ENCODE data around the gene XIRP2. TPM values are rescaled to one million over a fixed set of nuclear protein-coding genes. Genes with fewer than 3 reads are reported as not detected.

XIRP2 gene
- total RNA-seq, 1 donor from 2014 or later: not detected

DNA sequence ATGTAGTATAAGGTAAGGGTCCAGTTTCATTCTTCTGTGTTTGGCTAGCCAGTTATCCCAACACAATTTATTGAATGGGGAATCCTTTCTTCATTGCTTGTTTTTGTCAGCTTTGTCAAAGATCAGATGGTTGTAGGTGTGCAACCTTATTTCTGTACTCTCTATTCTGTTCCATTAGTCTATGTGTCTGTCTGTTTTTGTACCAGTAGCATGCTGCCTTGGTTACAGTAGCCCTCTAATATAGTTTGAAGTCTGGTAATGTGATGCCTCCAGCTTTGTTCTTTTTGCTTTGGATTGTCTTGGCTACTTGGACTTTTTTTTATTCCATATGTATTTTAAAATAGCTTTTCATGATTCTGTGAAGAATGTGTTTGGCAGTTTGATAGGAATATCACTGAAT, 222.1 kb downstream of the XIRP2 start:
- H3K4me3 ChIP-seq: no peak overlapping the region
- no peaks in the 10 kb centered on the region for H3K4me1 ChIP-seq
- Mint-ChIP-seq H3K27me3 (ENCODE audit: insufficient read depth, low read depth) (no peaks in the 10 kb centered on the region), H3K4me3 (no peak overlapping the region), H3K4me1 (no peaks in the 10 kb centered on the region), H3K36me3 (no peaks in the 10 kb centered on the region), H3K9me3 (peaks cover 3% of the 10 kb centered on the region), H3K27ac (no peak overlapping the region)
- H2AFZ ChIP-seq (replicated peaks): no peak overlapping the region
- H3K27me3 ChIP-seq: no peaks in the 10 kb centered on the region
- H3K9me3 ChIP-seq (ENCODE audit: low read depth): no peaks in the 10 kb centered on the region
- no peak overlapping the region for H3K4me2 ChIP-seq
- H3K9ac ChIP-seq: no peak overlapping the region
- H3K79me2 ChIP-seq (ENCODE audit: low read depth): no peaks in the 10 kb centered on the region
- no peak for DNase-seq (ENCODE audit: low spot score)
- no peaks in the 10 kb centered on the region for H3F3A ChIP-seq (ENCODE audit: low read depth)
- H3K27ac ChIP-seq: no peak overlapping the region
- TF ChIP-seq EZH2 (IDR thresholded peaks at IDR 0.05): no peak
- no peak for TF ChIP-seq EZH2phosphoT487 (IDR thresholded peaks at IDR 0.05)
- no peak for TF ChIP-seq CTCF (IDR thresholded peaks at IDR 0.05)
- no peaks in the 10 kb centered on the region for H4K20me1 ChIP-seq (ENCODE audit: low read depth)
- no peaks in the 10 kb centered on the region for H3K36me3 ChIP-seq

DNA sequence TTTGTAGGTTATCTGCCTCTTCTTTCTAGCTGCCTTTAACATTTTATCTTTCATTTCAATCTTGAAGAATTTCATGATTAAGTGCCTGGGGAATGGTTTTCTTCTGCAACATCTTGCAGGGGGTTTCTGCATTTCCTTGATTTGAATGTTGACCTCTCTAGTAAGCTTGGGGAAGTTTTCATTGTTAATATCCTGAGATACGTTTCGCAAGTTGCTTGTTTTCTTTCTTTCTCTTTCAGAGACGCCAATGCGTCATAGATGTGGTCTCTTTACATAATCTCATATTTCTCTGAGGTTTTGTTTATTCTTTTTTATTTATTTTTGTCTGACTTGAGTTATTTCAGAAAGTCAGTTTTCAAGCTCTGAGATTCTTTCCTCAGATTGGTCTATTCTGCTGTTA, 225.7 kb downstream of the XIRP2 start:
- H3K36me3 ChIP-seq: no peaks in the 10 kb centered on the region
- peaks cover 4% of the 10 kb centered on the region for H3K4me1 ChIP-seq
- H4K20me1 ChIP-seq (ENCODE audit: low read depth): no peaks in the 10 kb centered on the region
- no peak overlapping the region for H3K4me3 ChIP-seq
- DNase-seq (ENCODE audit: low spot score): no peak
- no peak for TF ChIP-seq EZH2 (IDR thresholded peaks at IDR 0.05)
- H3K79me2 ChIP-seq (ENCODE audit: low read depth): no peaks in the 10 kb centered on the region
- Mint-ChIP-seq H3K4me3 (no peak overlapping the region), H3K4me1 (no peaks in the 10 kb centered on the region), H3K36me3 (no peaks in the 10 kb centered on the region), H3K27me3 (ENCODE audit: insufficient read depth, low read depth) (no peaks in the 10 kb centered on the region), H3K9me3 (no peaks in the 10 kb centered on the region), H3K27ac (no peak overlapping the region)
- no peak overlapping the region for H2AFZ ChIP-seq (replicated peaks)
- no peaks in the 10 kb centered on the region for H3K27me3 ChIP-seq
- no peak overlapping the region for H3K27ac ChIP-seq
- no peaks in the 10 kb centered on the region for H3F3A ChIP-seq (ENCODE audit: low read depth)
- no peaks in the 10 kb centered on the region for H3K9me3 ChIP-seq (ENCODE audit: low read depth)
- H3K9ac ChIP-seq: no peak overlapping the region
- H3K4me2 ChIP-seq: no peak overlapping the region

GRCh38 chr2:167115541-167115940, 227.3 kb downstream of the XIRP2 start:
- no peak overlapping the region for H3K4me3 Mint-ChIP-seq
- no peak for TF ChIP-seq EZH2 (IDR thresholded peaks at IDR 0.05)
- no peak for TF ChIP-seq CTCF (IDR thresholded peaks at IDR 0.05)
- TF ChIP-seq EZH2phosphoT487 (IDR thresholded peaks at IDR 0.05): no peak
- no peaks in the 10 kb centered on the region for H3K9me3 Mint-ChIP-seq
- H3F3A ChIP-seq (ENCODE audit: low read depth): no peaks in the 10 kb centered on the region
- no peaks in the 10 kb centered on the region for H3K27me3 ChIP-seq
- no peak overlapping the region for H3K27ac ChIP-seq
- H3K4me2 ChIP-seq: no peak overlapping the region
- no peak overlapping the region for H3K4me3 ChIP-seq
- H3K9ac ChIP-seq: no peak overlapping the region
- no peak for DNase-seq (ENCODE audit: low spot score)
- peaks cover 4% of the 10 kb centered on the region for H3K4me1 ChIP-seq
- H2AFZ ChIP-seq (replicated peaks): no peak overlapping the region
- no peak overlapping the region for H3K27ac Mint-ChIP-seq
- peaks cover 3% of the 10 kb centered on the region for H3K4me1 Mint-ChIP-seq
- no peaks in the 10 kb centered on the region for H3K9me3 ChIP-seq (ENCODE audit: low read depth)
- no peaks in the 10 kb centered on the region for H3K79me2 ChIP-seq (ENCODE audit: low read depth)
- H3K27me3 Mint-ChIP-seq (ENCODE audit: insufficient read depth, low read depth): no peaks in the 10 kb centered on the region
- H3K36me3 ChIP-seq: no peaks in the 10 kb centered on the region
- H4K20me1 ChIP-seq (ENCODE audit: low read depth): no peaks in the 10 kb centered on the region
- no peaks in the 10 kb centered on the region for H3K36me3 Mint-ChIP-seq

DNA sequence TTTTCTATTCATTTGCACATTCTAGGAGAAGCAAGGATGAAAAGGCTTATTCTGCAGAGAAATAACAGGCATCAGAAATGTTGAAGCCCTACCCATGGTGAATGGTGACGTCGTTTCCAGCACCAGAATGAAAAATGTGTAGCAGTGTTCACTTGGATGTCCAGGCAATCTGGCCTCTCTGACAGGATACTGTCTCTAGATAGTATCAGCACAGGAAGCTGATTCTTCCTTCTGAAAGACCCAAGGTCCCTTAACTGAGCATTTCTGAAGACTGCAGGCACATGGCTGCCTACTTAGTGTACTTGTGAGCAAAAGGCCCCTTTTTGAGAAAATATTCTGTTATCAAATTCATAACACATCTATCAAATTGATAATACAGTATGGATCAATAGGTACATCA, 234.1 kb downstream of the XIRP2 start:
- peaks cover 3% of the 10 kb centered on the region for H3K4me1 Mint-ChIP-seq
- H3K9me3 Mint-ChIP-seq: no peaks in the 10 kb centered on the region
- Histone ChIP-seq H3K27ac (no peak overlapping the region), H3K4me3 (no peak overlapping the region), H4K20me1 (ENCODE audit: low read depth) (no peaks in the 10 kb centered on the region), H3K9ac (no peak overlapping the region), H3K9me3 (ENCODE audit: low read depth) (no peaks in the 10 kb centered on the region), H3K4me1 (peaks cover 2% of the 10 kb centered on the region), H3F3A (ENCODE audit: low read depth) (no peaks in the 10 kb centered on the region), H3K27me3 (no peaks in the 10 kb centered on the region), H2AFZ (replicated peaks) (no peak overlapping the region), H3K36me3 (no peaks in the 10 kb centered on the region), H3K79me2 (ENCODE audit: low read depth) (no peaks in the 10 kb centered on the region), H3K4me2 (no peak overlapping the region)
- no peak overlapping the region for H3K4me3 Mint-ChIP-seq
- TF ChIP-seq EZH2 (IDR thresholded peaks at IDR 0.05): no peak
- TF ChIP-seq CTCF (IDR thresholded peaks at IDR 0.05): no peak
- no peak for TF ChIP-seq EZH2phosphoT487 (IDR thresholded peaks at IDR 0.05)
- no peaks in the 10 kb centered on the region for H3K36me3 Mint-ChIP-seq
- DNase-seq (ENCODE audit: low spot score): no peak
- H3K27ac Mint-ChIP-seq: no peak overlapping the region
- H3K27me3 Mint-ChIP-seq (ENCODE audit: insufficient read depth, low read depth): no peaks in the 10 kb centered on the region

All from neural progenitor cell (in vitro differentiated cells).